ENCODE data around the gene ERBB4.

ERBB4 gene

GRCh38 chr2:211985393-211985792 lies 553.2 kb downstream of the ERBB4 start:
- TF ChIP-seq, protein P1, sequence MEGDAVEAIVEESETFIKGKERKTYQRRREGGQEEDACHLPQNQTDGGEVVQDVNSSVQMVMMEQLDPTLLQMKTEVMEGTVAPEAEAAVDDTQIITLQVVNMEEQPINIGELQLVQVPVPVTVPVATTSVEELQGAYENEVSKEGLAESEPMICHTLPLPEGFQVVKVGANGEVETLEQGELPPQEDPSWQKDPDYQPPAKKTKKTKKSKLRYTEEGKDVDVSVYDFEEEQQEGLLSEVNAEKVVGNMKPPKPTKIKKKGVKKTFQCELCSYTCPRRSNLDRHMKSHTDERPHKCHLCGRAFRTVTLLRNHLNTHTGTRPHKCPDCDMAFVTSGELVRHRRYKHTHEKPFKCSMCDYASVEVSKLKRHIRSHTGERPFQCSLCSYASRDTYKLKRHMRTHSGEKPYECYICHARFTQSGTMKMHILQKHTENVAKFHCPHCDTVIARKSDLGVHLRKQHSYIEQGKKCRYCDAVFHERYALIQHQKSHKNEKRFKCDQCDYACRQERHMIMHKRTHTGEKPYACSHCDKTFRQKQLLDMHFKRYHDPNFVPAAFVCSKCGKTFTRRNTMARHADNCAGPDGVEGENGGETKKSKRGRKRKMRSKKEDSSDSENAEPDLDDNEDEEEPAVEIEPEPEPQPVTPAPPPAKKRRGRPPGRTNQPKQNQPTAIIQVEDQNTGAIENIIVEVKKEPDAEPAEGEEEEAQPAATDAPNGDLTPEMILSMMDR (conservative IDR thresholded peaks at IDR 0.05; ENCODE audit: control insufficient read depth, insufficient read depth, low read depth, low read length), result no peak
- DNase-seq (ENCODE audit: low read depth), result no peak
- no peak overlapping the region for H3K4me3 ChIP-seq (ENCODE audit: control insufficient read depth, low read depth, low read length)

DNA sequence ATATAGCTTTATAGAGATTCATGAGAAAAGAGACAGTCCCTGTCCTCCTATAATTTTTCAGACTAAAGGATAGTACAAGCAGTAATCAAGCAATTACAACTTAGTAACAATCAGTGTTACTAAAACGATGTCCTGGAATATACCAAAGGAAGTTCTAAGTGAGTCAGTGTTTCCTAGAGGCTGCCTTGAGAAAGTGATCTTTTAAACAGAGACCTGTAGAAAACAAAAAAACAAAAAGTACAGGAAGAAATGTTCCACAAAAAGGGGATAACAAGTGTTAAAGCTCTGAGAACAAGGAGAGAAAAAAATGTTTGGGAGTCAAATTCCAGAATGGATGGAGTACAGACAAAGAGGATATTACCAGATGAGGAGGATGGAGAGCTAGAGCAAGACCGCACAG lies 556.4 kb downstream of the ERBB4 start:
- no peak overlapping the region for H3K4me3 ChIP-seq (ENCODE audit: control insufficient read depth, low read depth, low read length)
- TF ChIP-seq, protein P1 (conservative IDR thresholded peaks at IDR 0.05; ENCODE audit: control insufficient read depth, insufficient read depth, low read depth, low read length), result no peak
- no peak for DNase-seq (ENCODE audit: low read depth)

GRCh38 chr2:211981451-211981850 lies 557.2 kb downstream of the ERBB4 start:
- TF ChIP-seq, protein P1 (conservative IDR thresholded peaks at IDR 0.05; ENCODE audit: control insufficient read depth, insufficient read depth, low read depth, low read length), result no peak
- H3K4me3 ChIP-seq (ENCODE audit: control insufficient read depth, low read depth, low read length), result no peak overlapping the region
- no peak for DNase-seq (ENCODE audit: low read depth)

DNA sequence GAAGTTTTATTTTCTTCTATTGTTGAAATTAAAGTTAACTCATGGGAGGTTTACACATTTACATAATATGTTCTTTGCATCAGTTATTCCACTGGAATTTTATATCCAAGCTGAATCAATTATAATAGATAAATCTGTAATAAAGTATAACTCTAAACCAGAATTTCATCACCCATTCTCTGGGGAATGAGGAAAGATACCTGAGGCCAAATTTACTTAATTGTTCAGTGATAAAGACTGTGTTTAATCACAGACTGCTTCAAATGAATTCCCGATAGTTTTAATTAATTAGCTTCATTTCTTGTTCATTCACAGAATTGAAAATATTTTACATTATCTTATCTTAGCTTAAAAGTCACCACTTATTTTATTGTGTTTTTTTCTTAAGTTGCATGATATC lies 562.5 kb downstream of the ERBB4 start:
- no peak overlapping the region for H3K4me3 ChIP-seq (ENCODE audit: control insufficient read depth, low read depth, low read length)

GRCh38 chr2:211967234-211967633 lies 571.4 kb downstream of the ERBB4 start:
- DNase-seq (ENCODE audit: low read depth), result no peak
- H3K4me3 ChIP-seq (ENCODE audit: control insufficient read depth, low read depth, low read length), result no peak overlapping the region
- TF ChIP-seq, protein P1 (conservative IDR thresholded peaks at IDR 0.05; ENCODE audit: control insufficient read depth, insufficient read depth, low read depth, low read length), result no peak

More for the DNA sequence above, 562.5 kb downstream of the ERBB4 start:
- TF ChIP-seq, protein P1 (conservative IDR thresholded peaks at IDR 0.05; ENCODE audit: control insufficient read depth, insufficient read depth, low read depth, low read length), result no peak
- no peak for DNase-seq (ENCODE audit: low read depth)

- TF ChIP-seq, protein P1 (conservative IDR thresholded peaks at IDR 0.05; ENCODE audit: control insufficient read depth, insufficient read depth, low read depth, low read length), result no peak
- DNase-seq (ENCODE audit: low read depth), result no peak
Observed at GRCh38 chr2:211963969-211964368, 574.6 kb downstream of the ERBB4 start.

DNA sequence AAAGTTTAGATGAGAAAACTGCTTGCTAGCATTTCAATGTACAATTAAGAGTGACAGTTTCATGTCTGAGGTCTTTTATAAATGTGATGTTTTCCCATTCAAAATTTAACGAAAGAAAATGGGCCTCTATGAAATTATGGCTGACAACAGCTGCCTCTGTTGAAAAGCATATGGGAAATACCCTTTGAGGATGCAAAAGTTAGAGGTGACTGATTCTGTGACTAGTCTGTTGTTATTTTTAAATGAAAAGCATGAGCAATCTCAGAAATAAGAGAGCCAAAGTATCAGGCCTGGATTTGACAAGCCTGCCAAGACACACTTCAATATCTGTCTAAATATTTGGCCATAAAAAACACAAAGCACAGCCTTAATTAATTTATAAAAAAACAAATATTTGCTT lies 580.8 kb downstream of the ERBB4 start:
- no peak overlapping the region for H3K4me3 ChIP-seq (ENCODE audit: control insufficient read depth, low read depth, low read length)
- DNase-seq (ENCODE audit: low read depth), result no peak
- TF ChIP-seq, protein P1 (conservative IDR thresholded peaks at IDR 0.05; ENCODE audit: control insufficient read depth, insufficient read depth, low read depth, low read length), result no peak

More at GRCh38 chr2:211963969-211964368, 574.6 kb downstream of the ERBB4 start:
- no peak overlapping the region for H3K4me3 ChIP-seq (ENCODE audit: control insufficient read depth, low read depth, low read length)
